Measurements from ENCODE around the gene SBK1.

DNA sequence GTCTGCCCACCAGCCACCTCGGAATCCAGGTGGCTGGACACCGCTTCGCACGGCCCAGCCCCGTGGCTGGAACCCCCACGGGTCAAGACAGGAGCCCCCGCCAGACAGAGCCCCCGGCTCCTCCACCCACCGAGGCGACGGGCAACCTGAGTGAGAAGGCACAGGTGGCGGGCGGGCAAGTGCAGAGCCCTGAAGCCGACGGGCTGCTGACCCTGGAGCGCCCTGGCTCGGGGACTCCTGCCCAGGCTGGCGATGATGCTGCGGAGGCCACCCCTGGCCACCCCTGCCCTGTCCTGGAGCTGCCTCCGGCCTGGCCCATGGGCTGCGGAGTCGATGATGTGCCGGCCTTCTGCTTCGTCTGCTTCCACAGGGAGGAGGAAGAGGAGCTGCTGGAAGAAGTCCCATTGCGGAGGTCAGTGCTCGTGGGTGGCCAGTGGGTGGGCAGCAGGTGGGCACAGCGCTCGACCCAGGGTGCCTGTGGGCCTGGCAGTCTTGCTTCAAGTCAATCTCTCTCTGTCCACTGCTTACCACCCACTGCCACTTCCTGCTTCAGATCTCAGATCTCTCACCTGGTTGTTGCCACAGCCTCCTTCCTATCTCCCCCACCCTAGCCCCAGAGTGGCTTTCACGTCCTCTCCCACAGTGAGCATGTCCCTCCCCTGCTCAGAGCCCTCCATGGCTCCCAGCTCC, 33.1 kb upstream of the SBK1 start:
- TF ChIP-seq, protein P1, sequence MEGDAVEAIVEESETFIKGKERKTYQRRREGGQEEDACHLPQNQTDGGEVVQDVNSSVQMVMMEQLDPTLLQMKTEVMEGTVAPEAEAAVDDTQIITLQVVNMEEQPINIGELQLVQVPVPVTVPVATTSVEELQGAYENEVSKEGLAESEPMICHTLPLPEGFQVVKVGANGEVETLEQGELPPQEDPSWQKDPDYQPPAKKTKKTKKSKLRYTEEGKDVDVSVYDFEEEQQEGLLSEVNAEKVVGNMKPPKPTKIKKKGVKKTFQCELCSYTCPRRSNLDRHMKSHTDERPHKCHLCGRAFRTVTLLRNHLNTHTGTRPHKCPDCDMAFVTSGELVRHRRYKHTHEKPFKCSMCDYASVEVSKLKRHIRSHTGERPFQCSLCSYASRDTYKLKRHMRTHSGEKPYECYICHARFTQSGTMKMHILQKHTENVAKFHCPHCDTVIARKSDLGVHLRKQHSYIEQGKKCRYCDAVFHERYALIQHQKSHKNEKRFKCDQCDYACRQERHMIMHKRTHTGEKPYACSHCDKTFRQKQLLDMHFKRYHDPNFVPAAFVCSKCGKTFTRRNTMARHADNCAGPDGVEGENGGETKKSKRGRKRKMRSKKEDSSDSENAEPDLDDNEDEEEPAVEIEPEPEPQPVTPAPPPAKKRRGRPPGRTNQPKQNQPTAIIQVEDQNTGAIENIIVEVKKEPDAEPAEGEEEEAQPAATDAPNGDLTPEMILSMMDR (IDR thresholded peaks at IDR 0.05): no peak
- TF ChIP-seq EP300 (IDR thresholded peaks at IDR 0.05): no peak
